ENCODE results near the gene EGLN2.

EGLN2 gene

DNA sequence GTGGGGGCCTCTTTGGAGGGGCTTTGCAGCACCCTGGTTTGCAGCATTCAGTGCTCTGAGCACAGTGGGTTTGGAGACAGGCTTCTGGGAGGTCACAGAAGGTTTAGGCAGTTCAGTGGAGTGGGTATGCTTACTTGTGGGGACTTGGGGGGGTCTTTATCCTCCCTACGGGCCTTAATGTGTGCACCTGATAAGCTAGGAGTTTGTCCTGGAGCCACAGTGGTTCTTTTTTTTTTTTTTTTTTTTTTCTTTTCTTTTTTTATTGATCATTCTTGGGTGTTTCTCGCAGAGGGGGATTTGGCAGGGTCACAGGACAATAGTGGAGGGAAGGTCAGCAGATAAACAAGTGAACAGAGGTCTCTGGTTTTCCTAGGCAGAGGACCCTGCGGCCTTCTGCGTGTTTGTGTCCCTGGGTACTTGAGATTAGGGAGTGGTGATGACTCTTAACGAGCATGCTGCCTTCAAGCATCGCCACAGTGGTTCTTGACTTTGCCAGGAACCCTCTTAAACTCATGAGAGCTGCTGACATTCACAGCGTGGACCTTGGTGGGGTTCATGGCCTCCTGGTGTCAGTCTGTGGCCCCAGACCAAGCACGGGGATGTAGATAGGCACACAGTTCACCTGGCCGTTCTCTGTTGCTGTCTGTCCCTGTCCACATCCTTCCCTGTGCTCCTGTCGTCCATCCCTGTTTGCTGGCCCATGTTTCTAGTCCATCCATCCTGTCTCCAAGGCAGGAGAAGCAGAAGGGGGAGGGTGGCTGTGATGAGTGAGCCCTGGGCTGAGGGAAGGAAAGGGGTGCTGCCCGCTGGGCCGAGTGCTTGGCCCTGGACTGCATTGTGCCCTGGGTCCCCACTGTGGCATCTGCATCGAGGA lies 2.7 kb downstream of the EGLN2 start:
- peak overlapping the region; percentile 20 to 72 for H3K9ac ChIP-seq (ENCODE audit: low read depth in 1 of 2, low read length in 2 of 2)
- peaks cover 0 to 23% of the 10 kb centered on the region in 2 donors for H3K36me3 ChIP-seq (ENCODE audit: control insufficient read depth in 1 of 2, insufficient read depth in 2 of 2, low read length in 2 of 2)
- H3K4me3 ChIP-seq (ENCODE audit: low read depth in 1 of 2, low read length in 2 of 2): peak overlapping the region; percentile 43 to 84
- peaks cover 76 to 78% of the 10 kb centered on the region in 2 donors for H3K4me1 ChIP-seq (ENCODE audit: control insufficient read depth in 1 of 2, insufficient read depth in 2 of 2, low read length in 2 of 2)
- no peaks in the 10 kb centered on the region for H3K27me3 ChIP-seq (ENCODE audit: control insufficient read depth in 1 of 2, insufficient read depth in 2 of 2, low read length in 2 of 2)
- H3K9me3 ChIP-seq (ENCODE audit: control insufficient read depth in 1 of 2, low read length in 2 of 2): no peaks in the 10 kb centered on the region
- peak overlapping the region; percentile 64 for H3K27ac ChIP-seq (ENCODE audit: low read depth, low read length)

DNA sequence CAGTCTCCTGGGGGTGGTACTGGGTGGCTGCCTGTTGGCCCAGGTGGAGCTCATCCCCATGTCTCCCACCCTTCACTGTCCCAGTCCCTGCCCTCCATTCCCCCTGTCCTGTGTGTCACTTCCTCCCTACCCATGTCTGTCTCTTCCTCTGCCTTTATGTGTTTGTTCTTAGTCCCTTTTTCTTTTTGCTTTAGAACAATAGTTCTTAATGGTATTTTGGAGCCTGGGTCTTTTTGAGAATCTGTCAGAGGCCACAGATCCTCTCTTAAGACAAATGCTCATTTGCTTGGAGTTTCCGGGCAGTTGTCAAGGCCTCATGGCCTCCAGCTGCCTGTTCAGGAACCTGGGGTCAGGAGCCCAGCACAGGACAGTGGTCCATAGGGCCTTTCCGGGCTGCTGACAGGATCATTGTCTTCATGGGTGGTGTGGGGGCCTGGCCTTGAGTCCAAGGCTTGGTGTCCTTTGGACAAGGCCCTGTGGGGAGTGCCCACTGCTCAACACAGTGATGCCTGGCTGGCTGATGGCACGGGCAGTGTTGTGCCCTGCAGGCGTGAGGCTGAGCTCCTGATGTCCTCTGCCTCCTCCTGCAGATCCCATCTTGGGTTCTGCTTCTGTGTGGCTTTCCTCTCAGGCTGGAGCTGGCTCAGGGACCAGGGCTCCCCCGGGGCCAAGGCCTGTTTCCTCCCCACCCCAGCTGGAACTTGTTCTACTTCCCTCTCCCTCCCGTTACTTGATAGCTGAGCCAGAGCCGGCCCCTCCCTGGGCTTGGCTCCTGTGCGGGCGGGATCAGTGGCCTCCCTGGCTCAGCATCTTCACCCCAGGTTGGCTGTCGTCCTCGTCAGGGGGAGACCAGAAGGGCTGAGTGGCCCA lies 3.5 kb downstream of the EGLN2 start:
- Histone ChIP-seq H3K4me1 (ENCODE audit: control insufficient read depth in 1 of 2, insufficient read depth in 2 of 2, low read length in 2 of 2) (peaks cover 79 to 80% of the 10 kb centered on the region in 2 donors), H3K27me3 (ENCODE audit: control insufficient read depth in 1 of 2, insufficient read depth in 2 of 2, low read length in 2 of 2) (no peaks in the 10 kb centered on the region), H3K4me3 (ENCODE audit: low read depth in 1 of 2, low read length in 2 of 2) (peak overlapping the region; percentile 43 to 65), H3K36me3 (ENCODE audit: control insufficient read depth in 1 of 2, insufficient read depth in 2 of 2, low read length in 2 of 2) (peaks cover 4 to 27% of the 10 kb centered on the region in 2 donors), H3K9ac (ENCODE audit: low read depth in 1 of 2, low read length in 2 of 2) (peak overlapping the region; percentile 20 to 72), H3K9me3 (ENCODE audit: control insufficient read depth in 1 of 2, low read length in 2 of 2) (no peaks in the 10 kb centered on the region), H3K27ac (ENCODE audit: low read depth, low read length) (peak overlapping the region; percentile 64)

DNA sequence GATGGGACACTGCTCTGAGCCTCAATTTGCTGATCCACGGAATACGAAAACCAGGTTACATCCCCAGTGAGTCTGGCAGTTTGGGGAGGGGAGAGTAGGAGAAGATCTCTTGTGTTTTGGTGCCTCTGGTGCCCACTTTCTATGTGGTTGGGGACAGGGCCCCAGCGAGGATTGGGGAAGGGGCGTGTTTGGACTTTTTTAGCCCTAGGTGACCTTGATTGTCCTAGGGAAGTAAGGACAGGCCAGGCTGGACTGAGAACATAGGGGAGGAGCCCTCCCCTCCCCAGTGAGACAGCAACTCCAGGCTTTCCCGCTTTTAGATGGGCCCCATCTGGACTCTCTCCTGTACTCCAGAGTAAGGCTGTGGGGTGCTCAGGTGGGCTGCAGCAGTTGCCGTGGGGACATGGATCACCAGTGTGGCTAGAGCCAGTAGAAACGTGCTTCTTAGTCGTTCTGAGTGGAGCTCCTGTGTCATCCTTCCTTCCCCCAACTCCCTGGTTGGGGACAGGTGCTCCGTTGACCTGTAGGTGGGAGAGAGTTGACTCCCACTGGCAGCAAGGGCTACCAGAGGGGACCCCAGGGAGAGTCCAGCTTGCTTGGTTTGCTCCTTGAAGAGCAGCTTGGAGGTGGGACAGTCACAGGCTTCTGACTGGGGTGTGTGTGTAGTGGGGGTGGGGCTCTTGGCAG lies 4.3 kb downstream of the EGLN2 start:
- peak overlapping the region; percentile 29 to 43 for H3K4me3 ChIP-seq (ENCODE audit: low read depth in 1 of 2, low read length in 2 of 2)
- H3K27me3 ChIP-seq (ENCODE audit: control insufficient read depth in 1 of 2, insufficient read depth in 2 of 2, low read length in 2 of 2): no peaks in the 10 kb centered on the region
- no peaks in the 10 kb centered on the region for H3K9me3 ChIP-seq (ENCODE audit: control insufficient read depth in 1 of 2, low read length in 2 of 2)
- peak overlapping the region; percentile 64 for H3K27ac ChIP-seq (ENCODE audit: low read depth, low read length)
- H3K4me1 ChIP-seq (ENCODE audit: control insufficient read depth in 1 of 2, insufficient read depth in 2 of 2, low read length in 2 of 2): peaks cover 71 to 72% of the 10 kb centered on the region in 2 donors
- peaks cover 9 to 35% of the 10 kb centered on the region in 2 donors for H3K36me3 ChIP-seq (ENCODE audit: control insufficient read depth in 1 of 2, insufficient read depth in 2 of 2, low read length in 2 of 2)
- H3K9ac ChIP-seq (ENCODE audit: low read depth in 1 of 2, low read length in 2 of 2): peak overlapping the region; percentile 20 to 62

DNA sequence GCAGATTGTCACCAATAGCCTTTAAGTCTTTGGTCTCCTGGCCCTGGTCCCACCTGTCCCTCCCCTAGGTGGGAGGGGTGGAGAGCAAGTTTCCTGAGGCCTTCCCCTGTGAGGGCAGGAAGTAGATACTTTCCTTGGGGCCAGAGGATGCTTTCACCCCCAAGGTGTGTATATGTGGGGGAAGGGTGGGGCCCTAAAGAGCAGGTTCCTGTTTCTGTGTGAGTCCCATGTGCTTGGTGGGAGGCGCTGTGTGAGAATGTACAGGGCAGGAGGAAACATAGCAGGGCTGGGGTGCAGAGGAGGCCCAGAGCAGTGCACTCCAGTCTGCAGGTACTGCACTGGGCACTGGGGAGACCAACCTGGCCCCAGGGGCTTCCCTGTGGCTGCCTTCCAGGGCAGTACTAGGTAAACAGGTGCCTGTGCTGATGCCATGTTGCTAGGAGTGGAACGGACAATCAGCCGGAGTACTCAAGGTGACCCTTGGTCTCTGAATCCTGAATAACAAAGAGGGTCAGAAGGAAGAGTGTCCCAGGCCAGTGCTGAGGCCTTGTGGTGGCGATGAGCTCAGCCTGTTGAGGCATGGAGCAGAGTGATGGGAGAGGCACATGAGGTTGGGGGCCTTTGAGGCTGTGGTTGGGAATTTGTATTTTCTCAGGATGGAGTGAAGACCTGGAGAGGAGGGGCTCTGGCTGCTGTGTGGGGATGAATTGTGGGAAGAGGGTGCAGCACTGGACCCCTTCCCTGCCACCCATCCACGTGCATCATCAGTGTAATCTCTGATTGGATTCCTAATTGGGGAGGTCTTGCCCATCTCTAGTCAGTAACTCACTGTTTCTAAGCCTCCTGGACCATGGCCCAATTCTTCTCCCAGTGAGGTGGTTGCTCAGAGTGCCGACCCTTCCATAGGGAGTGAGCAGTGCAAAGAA lies 5.1 kb downstream of the EGLN2 start:
- peak overlapping the region; percentile 29 to 43 for H3K4me3 ChIP-seq (ENCODE audit: low read depth in 1 of 2, low read length in 2 of 2)
- H3K9me3 ChIP-seq (ENCODE audit: control insufficient read depth in 1 of 2, low read length in 2 of 2): no peaks in the 10 kb centered on the region
- H3K36me3 ChIP-seq (ENCODE audit: control insufficient read depth in 1 of 2, insufficient read depth in 2 of 2, low read length in 2 of 2): peaks cover 13 to 42% of the 10 kb centered on the region in 2 donors
- H3K4me1 ChIP-seq (ENCODE audit: control insufficient read depth in 1 of 2, insufficient read depth in 2 of 2, low read length in 2 of 2): peaks cover 71 to 72% of the 10 kb centered on the region in 2 donors
- H3K9ac ChIP-seq (ENCODE audit: low read depth in 1 of 2, low read length in 2 of 2): peak overlapping the region; percentile 20 to 62
- H3K27ac ChIP-seq (ENCODE audit: low read depth, low read length): peak overlapping the region; percentile 64
- H3K27me3 ChIP-seq (ENCODE audit: control insufficient read depth in 1 of 2, insufficient read depth in 2 of 2, low read length in 2 of 2): no peaks in the 10 kb centered on the region

DNA sequence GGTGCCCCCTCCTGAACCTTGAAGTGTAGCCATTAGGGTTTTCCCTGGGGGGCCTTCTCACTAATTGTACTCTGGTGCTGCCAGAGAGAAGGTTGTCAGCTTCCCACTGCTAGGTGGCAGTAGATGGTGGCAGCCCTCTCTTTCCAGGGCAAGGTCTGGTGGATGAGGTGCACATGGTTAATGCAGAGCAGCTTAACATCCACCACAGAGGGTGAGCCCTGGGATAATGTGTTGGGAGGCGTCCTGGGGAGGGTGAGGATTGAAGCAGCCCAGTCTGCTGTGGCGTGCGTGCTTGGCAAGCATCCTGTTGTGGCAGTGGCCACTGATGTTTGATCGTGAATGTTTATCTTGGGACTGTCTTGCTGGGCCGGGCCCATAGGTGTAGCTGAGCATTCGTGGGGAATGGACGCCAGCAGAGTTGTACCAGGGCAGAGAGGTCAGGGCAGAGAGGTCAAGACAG lies 5.8 kb downstream of the EGLN2 start:
- H3K4me3 ChIP-seq (ENCODE audit: low read depth in 1 of 2, low read length in 2 of 2): no peak overlapping the region
- H3K9ac ChIP-seq (ENCODE audit: low read depth in 1 of 2, low read length in 2 of 2): peak overlapping the region in 1 of 2 donors; percentile 20
- no peak overlapping the region for H3K27ac ChIP-seq (ENCODE audit: low read depth, low read length)

DNA sequence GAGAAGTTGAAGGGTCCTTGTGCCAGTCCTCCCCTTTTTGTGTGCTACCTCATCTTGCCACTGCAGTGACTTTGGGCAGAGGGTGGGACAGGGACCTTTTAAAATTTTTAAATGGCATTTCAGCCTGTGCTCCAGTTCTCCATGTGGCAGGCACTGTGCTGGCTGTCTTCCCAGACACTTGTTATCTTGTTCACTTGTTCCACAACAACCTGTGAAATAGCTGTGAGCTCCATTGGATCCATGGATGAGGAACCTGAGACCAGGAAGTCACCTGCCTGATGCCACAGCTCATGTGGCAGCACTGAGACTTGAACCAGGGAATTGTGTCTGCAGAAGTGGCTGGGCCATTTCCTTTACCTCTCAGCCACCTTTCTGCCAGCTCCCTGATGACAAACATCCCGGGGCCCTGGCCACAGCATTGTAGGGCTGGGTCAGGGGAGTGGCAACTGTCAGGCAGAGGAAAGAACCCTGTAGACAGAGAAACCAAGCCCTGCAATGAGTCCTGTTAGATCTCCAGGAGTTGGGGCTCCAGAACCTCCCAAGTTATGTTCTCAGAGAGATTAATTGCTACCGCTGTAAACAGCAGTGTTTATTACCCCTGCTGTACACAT lies 6.4 kb downstream of the EGLN2 start:
- Histone ChIP-seq H3K27me3 (ENCODE audit: control insufficient read depth in 1 of 2, insufficient read depth in 2 of 2, low read length in 2 of 2) (no peaks in the 10 kb centered on the region), H3K36me3 (ENCODE audit: control insufficient read depth in 1 of 2, insufficient read depth in 2 of 2, low read length in 2 of 2) (peaks cover 13 to 46% of the 10 kb centered on the region in 2 donors), H3K27ac (ENCODE audit: low read depth, low read length) (no peak overlapping the region), H3K4me1 (ENCODE audit: control insufficient read depth in 1 of 2, insufficient read depth in 2 of 2, low read length in 2 of 2) (peaks cover 66 to 77% of the 10 kb centered on the region in 2 donors), H3K9ac (ENCODE audit: low read depth in 1 of 2, low read length in 2 of 2) (peak overlapping the region in 1 of 2 donors; percentile 14), H3K4me3 (ENCODE audit: low read depth in 1 of 2, low read length in 2 of 2) (no peak overlapping the region), H3K9me3 (ENCODE audit: control insufficient read depth in 1 of 2, low read length in 2 of 2) (no peaks in the 10 kb centered on the region)

More for the DNA sequence above, 5.8 kb downstream of the EGLN2 start:
- H3K27me3 ChIP-seq (ENCODE audit: control insufficient read depth in 1 of 2, insufficient read depth in 2 of 2, low read length in 2 of 2): no peaks in the 10 kb centered on the region
- H3K9me3 ChIP-seq (ENCODE audit: control insufficient read depth in 1 of 2, low read length in 2 of 2): no peaks in the 10 kb centered on the region
- peaks cover 71 to 76% of the 10 kb centered on the region in 2 donors for H3K4me1 ChIP-seq (ENCODE audit: control insufficient read depth in 1 of 2, insufficient read depth in 2 of 2, low read length in 2 of 2)
- H3K36me3 ChIP-seq (ENCODE audit: control insufficient read depth in 1 of 2, insufficient read depth in 2 of 2, low read length in 2 of 2): peaks cover 13 to 46% of the 10 kb centered on the region in 2 donors

DNA sequence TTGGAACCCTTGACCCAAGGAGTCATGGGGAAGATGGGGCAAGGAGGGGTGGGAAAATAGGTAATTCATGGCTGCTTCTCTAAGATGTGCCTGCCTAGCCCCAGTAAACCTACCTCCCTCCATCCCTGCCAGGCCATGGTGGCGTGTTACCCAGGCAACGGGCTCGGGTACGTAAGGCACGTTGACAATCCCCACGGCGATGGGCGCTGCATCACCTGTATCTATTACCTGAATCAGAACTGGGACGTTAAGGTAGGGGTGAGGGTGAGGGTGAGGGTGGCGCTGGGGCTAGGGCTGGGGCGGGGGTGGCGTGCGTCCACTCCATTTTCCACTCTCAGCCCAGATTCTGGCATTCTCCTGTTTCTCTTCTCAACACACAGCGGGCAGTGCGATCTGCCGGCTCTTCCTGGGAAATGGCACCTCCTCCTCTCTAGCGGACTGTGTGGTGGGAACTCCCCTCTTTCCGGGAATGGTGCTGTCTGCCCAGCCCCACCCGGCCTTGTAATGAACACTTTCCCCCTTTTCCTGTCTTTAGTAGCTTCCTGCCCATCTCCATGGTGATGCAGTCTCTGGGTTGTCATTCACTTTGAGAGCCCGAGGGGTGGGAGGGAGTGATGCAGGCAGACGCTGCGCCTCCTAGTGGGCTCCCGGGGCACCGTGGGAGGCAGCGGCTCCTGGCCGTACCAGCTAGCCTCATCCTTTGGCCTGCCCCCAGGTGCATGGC lies 7.6 kb downstream of the EGLN2 start:
- H3K27ac ChIP-seq (ENCODE audit: low read depth, low read length): peak overlapping the region; percentile 42
- peak overlapping the region in 1 of 2 donors; percentile 19 for H3K4me3 ChIP-seq (ENCODE audit: low read depth in 1 of 2, low read length in 2 of 2)
- no peaks in the 10 kb centered on the region for H3K9me3 ChIP-seq (ENCODE audit: control insufficient read depth in 1 of 2, low read length in 2 of 2)
- H3K4me1 ChIP-seq (ENCODE audit: control insufficient read depth in 1 of 2, insufficient read depth in 2 of 2, low read length in 2 of 2): peaks cover 60 to 71% of the 10 kb centered on the region in 2 donors
- peaks cover 13 to 36% of the 10 kb centered on the region in 2 donors for H3K36me3 ChIP-seq (ENCODE audit: control insufficient read depth in 1 of 2, insufficient read depth in 2 of 2, low read length in 2 of 2)
- H3K27me3 ChIP-seq (ENCODE audit: control insufficient read depth in 1 of 2, insufficient read depth in 2 of 2, low read length in 2 of 2): no peaks in the 10 kb centered on the region
- no peak overlapping the region for H3K9ac ChIP-seq (ENCODE audit: low read depth in 1 of 2, low read length in 2 of 2)

DNA sequence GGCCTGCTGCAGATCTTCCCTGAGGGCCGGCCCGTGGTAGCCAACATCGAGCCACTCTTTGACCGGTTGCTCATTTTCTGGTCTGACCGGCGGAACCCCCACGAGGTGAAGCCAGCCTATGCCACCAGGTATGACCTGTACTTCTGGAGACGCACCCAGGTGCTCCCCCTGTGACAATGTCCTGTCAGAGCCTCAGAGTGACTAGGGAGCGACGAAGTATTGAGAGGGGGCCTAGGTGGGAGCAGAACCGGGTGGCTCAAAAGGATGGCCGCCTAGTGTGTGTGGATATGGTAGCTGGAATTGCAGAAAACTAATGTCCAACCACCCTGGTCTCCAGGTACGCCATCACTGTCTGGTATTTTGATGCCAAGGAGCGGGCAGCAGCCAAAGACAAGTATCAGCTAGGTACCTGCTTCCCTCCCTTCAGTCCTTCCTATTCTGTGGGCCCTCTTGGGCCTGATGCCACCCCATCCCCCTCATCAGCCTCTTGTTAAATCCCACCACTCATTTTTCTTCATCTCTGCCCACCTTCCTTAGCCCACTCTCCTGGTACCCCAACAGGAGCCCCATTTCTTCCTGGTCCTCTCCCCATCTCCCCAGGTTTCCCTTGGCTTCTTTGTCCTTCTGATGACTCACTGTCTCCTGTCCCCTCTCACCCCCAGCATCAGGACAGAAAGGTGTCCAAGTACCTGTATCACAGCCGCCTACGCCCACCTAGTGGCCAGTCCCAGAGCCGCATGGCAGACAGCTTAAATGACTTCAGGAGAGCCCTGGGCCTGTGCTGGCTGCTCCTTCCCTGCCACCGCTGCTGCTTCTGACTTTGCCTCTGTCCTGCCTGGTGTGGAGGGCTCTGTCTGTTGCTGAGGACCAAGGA lies 8.4 kb downstream of the EGLN2 start:
- no peaks in the 10 kb centered on the region for H3K27me3 ChIP-seq (ENCODE audit: control insufficient read depth in 1 of 2, insufficient read depth in 2 of 2, low read length in 2 of 2)
- H3K9ac ChIP-seq (ENCODE audit: low read depth in 1 of 2, low read length in 2 of 2): no peak overlapping the region
- H3K4me3 ChIP-seq (ENCODE audit: low read depth in 1 of 2, low read length in 2 of 2): no peak overlapping the region
- peaks cover 13 to 31% of the 10 kb centered on the region in 2 donors for H3K36me3 ChIP-seq (ENCODE audit: control insufficient read depth in 1 of 2, insufficient read depth in 2 of 2, low read length in 2 of 2)
- peak overlapping the region; percentile 42 for H3K27ac ChIP-seq (ENCODE audit: low read depth, low read length)
- H3K9me3 ChIP-seq (ENCODE audit: control insufficient read depth in 1 of 2, low read length in 2 of 2): no peaks in the 10 kb centered on the region
- H3K4me1 ChIP-seq (ENCODE audit: control insufficient read depth in 1 of 2, insufficient read depth in 2 of 2, low read length in 2 of 2): peaks cover 53 to 70% of the 10 kb centered on the region in 2 donors
